ENCODE measurements around the gene SH3PXD2A. TPM values are rescaled to one million over a fixed set of nuclear protein-coding genes. Genes with fewer than 3 reads are reported as not detected.

The SH3PXD2A gene
- total RNA-seq, 1 donor from 2014 or later: 12.2 TPM

- H3K27me3 ChIP-seq (ENCODE audit: control insufficient read depth, insufficient read depth, low read length): peaks cover 2% of the 10 kb centered on the region
- DNase-seq (ENCODE audit: low read depth): no peak
- no peak for TF ChIP-seq CTCF (IDR thresholded peaks at IDR 0.05; ENCODE audit: insufficient read depth, low read length, poor library complexity, severe bottlenecking)
- no peaks in the 10 kb centered on the region for H3K36me3 ChIP-seq (ENCODE audit: control insufficient read depth, insufficient read depth, low read length)
- H3K4me3 ChIP-seq (ENCODE audit: low read depth, low read length): no peak overlapping the region
These were observed 87.0 kb downstream of the SH3PXD2A start for GRCh38 chr10:103768345-103768744.

GRCh38 chr10:103767756-103768155 lies 87.6 kb downstream of the SH3PXD2A start:
- H3K27me3 ChIP-seq (ENCODE audit: control insufficient read depth, insufficient read depth, low read length): peaks cover 2% of the 10 kb centered on the region
- no peaks in the 10 kb centered on the region for H3K36me3 ChIP-seq (ENCODE audit: control insufficient read depth, insufficient read depth, low read length)
- no peak for TF ChIP-seq CTCF (IDR thresholded peaks at IDR 0.05; ENCODE audit: insufficient read depth, low read length, poor library complexity, severe bottlenecking)
- H3K4me3 ChIP-seq (ENCODE audit: low read depth, low read length): no peak overlapping the region
- no peak for DNase-seq (ENCODE audit: low read depth)

DNA sequence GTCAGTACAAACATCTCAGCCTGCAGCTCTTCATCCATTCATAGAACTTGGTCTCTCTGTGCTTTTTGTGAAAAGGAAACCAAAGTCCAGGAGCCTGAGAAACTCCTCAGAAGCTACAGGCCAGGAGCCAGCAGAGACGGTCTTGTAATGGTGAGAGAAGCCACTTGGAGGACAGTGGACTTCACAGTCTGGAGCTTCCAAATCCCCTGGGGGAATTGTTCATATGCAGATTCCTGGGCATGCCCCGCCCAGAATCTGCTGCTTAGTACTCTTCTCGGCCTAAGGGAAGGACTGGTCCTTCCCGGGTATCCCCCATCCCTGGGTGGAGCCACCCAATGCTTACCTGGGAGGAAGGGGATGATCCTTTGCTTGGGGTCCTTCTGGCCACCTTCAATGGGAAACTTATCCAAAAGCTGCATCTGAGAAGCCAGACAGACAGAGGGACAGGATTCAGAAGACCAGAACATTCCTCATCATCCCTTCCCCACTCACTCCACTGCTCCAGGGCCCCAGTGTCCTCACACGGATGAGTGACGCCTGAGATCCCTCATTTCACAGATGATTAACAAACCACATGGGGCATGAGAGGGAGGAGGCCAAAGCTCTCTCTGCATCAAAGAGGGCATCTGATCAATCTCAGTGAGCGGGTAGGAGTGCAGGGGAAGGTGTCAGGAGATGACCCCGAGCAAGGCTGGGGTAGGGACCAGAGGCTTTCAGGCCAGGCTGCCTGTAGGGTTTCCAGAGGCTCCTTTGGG lies 88.4 kb downstream of the SH3PXD2A start:
- Histone ChIP-seq H3K36me3 (ENCODE audit: control insufficient read depth, insufficient read depth, low read length) (no peaks in the 10 kb centered on the region), H3K4me3 (ENCODE audit: low read depth, low read length) (no peak overlapping the region), H3K27me3 (ENCODE audit: control insufficient read depth, insufficient read depth, low read length) (peaks cover 2% of the 10 kb centered on the region)
- TF ChIP-seq CTCF (IDR thresholded peaks at IDR 0.05; ENCODE audit: insufficient read depth, low read length, poor library complexity, severe bottlenecking): no peak
- DNase-seq (ENCODE audit: low read depth): no peak

GRCh38 chr10:103765981-103766380 lies 89.4 kb downstream of the SH3PXD2A start:
- Histone ChIP-seq H3K27me3 (ENCODE audit: control insufficient read depth, insufficient read depth, low read length) (no peaks in the 10 kb centered on the region), H3K36me3 (ENCODE audit: control insufficient read depth, insufficient read depth, low read length) (no peaks in the 10 kb centered on the region), H3K4me3 (ENCODE audit: low read depth, low read length) (no peak overlapping the region)
- DNase-seq (ENCODE audit: low read depth): no peak
- no peak for TF ChIP-seq CTCF (IDR thresholded peaks at IDR 0.05; ENCODE audit: insufficient read depth, low read length, poor library complexity, severe bottlenecking)

DNA sequence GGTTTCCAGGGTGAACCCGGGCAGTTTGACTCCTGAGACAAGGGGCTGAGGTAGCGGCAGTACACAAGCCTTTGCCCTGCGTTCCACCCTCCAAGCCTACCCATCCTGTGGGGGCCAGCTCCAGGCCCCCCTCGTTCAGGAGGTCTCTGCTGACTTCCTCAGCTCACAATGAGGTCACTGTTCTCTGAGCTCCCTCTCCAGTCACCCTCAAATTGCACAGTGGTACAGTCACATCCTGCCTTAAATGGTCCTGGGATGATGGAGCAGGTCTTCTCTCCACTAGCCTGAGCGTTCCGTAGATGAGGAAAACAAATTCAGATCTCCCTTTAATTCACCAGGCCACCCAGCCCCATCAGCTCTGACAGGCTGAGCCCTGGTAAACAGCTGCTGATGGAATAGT lies 90.2 kb downstream of the SH3PXD2A start:
- no peaks in the 10 kb centered on the region for H3K36me3 ChIP-seq (ENCODE audit: control insufficient read depth, insufficient read depth, low read length)
- H3K4me3 ChIP-seq (ENCODE audit: low read depth, low read length): no peak overlapping the region
- no peak for TF ChIP-seq CTCF (IDR thresholded peaks at IDR 0.05; ENCODE audit: insufficient read depth, low read length, poor library complexity, severe bottlenecking)
- H3K27me3 ChIP-seq (ENCODE audit: control insufficient read depth, insufficient read depth, low read length): no peaks in the 10 kb centered on the region
- no peak for DNase-seq (ENCODE audit: low read depth)
